ENCODE results near the gene NOS1AP. TPM values are rescaled to one million over a fixed set of nuclear protein-coding genes. Genes with fewer than 3 reads are reported as not detected.
"Not testable (repeated sequence)": the region's sequence is repeated elsewhere in the genome, so short reads cannot be mapped to it uniquely, and the experiment has no call there.

Gene NOS1AP
- total RNA-seq, 2 experiments from 2014 or later: not detected

DNA sequence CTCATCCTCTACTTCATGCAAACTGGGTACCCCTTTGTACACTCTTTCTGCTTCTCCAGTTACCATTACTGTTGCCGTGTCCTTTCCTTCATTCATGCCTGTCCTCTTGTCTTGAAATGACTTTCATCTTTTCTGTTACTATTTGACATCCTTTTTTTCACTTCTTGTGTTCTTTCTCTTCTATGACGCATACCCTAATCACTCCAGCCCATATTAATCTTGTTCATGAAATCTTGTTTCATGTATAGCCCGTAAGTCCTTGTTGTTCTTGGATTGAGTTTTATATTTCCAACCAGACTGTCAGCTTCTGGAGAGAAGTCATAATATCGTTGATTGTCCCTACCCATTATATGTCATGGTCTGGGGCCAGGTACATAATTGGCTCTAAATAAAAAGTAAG lies 126.1 kb downstream of the NOS1AP start:
- Mint-ChIP-seq H3K27me3 (peaks cover 7% of the 10 kb centered on the region), H3K4me3 (no peak overlapping the region), H3K9me3 (ENCODE audit: low read depth) (no peaks in the 10 kb centered on the region), H3K4me1 (no peaks in the 10 kb centered on the region), H3K36me3 (no peaks in the 10 kb centered on the region), H3K27ac (no peak overlapping the region)
- ATAC-seq: no peak
- DNase-seq: no peak
- CTCF ChIA-PET: no interaction called here

DNA sequence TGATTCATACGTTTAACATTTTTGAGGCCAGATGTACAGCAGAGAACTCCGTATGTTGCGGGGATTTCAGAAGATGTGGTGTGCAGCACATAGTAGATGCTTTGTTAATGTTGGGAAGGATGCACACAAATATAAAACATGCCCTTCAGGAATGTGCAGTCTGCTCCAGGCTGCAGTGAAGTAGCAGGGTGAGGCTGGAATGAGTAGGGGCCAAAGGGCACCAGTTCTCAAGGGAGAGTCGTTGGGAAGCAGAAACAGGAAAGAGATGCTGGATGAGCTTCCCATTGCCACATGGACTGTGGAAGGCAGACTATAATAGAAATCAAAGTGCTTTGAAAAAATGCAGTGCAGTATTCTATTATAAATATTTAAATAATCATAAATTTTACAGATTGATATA lies 126.9 kb downstream of the NOS1AP start:
- H3K36me3 Mint-ChIP-seq: no peaks in the 10 kb centered on the region
- ATAC-seq: no peak

DNA sequence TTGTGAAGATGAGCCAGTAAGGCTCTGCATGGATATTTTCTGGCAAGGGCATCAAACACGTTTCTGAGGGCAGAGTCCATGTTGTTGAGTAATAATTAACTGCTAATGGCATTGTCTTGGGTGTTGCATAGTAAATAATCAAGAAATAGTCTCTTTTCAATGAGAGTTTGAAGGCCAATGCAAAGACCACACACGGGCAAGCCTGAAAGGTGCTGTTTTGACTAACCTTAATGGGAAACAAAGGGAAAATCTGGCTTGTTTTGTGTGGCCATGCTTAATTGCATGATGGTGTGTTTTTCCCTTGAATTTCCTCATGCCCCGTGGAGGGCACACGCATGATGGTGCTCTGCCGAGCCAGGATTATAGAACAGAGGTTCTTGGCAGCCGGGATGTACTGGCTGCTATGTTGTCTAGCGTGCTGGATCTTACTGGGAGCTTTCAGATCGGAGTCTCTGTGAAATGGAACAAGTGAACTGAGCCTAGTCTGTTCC lies 127.6 kb downstream of the NOS1AP start:
- CTCF ChIA-PET: no interaction called here
- Mint-ChIP-seq H3K27me3 (peaks cover 16% of the 10 kb centered on the region), H3K36me3 (no peaks in the 10 kb centered on the region), H3K4me3 (no peak overlapping the region), H3K9me3 (ENCODE audit: low read depth) (no peaks in the 10 kb centered on the region), H3K4me1 (no peaks in the 10 kb centered on the region), H3K27ac (no peak overlapping the region)
- ATAC-seq (no peak), DNase-seq (no peak)

More for the DNA sequence above, 126.9 kb downstream of the NOS1AP start:
- H3K4me3 Mint-ChIP-seq: no peak overlapping the region
- H3K4me1 Mint-ChIP-seq: no peaks in the 10 kb centered on the region
- no peaks in the 10 kb centered on the region for H3K9me3 Mint-ChIP-seq (ENCODE audit: low read depth)
- DNase-seq: no peak
- H3K27ac Mint-ChIP-seq: no peak overlapping the region
- CTCF ChIA-PET: no interaction called here
- H3K27me3 Mint-ChIP-seq: peaks cover 11% of the 10 kb centered on the region

DNA sequence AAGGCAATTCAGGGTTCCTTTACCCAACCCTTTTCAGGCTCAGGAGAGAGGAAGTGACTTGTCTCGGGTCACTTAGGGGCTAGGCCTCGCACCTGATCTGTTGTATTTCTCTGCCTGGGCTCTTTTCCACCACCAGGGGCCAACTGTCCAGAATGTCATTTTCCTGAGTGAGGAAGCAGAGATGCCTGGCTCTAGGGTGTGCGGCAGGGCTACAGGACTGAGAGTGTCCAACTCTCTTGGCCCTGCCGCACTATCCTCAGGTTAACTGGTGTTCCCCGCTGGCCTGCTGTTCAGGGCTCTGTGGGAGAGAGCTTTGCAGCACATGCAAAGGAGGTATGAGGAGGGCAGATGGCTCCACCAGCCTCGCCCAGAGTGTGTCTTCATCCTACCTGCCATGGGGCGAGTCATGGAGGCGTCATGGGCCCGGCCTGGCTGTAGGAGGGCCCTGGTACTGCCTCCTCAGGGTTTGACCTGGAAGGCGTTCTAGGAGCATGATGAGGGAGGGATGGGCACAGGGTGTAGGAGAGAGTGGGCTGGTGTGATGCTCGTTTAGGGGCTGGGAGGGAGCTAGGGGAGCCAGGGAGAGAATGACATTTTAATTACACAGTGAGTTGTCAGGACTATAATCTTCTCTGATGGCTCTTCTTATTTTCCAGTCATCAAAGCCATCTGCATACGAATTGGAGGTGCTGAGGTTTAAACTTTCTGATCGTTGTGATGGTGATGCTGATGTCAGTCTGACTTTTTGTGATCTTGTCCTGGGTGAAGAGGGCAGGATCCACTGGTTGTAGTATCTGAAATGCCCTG lies 128.3 kb downstream of the NOS1AP start:
- H3K9me3 Mint-ChIP-seq (ENCODE audit: low read depth): no peaks in the 10 kb centered on the region
- no peak for DNase-seq
- no peak overlapping the region for H3K27ac Mint-ChIP-seq
- CTCF ChIA-PET: no interaction called here
- no peaks in the 10 kb centered on the region for H3K4me1 Mint-ChIP-seq
- ATAC-seq: no peak
- H3K27me3 Mint-ChIP-seq: peaks cover 17% of the 10 kb centered on the region
- H3K36me3 Mint-ChIP-seq: no peaks in the 10 kb centered on the region
- no peak overlapping the region for H3K4me3 Mint-ChIP-seq

DNA sequence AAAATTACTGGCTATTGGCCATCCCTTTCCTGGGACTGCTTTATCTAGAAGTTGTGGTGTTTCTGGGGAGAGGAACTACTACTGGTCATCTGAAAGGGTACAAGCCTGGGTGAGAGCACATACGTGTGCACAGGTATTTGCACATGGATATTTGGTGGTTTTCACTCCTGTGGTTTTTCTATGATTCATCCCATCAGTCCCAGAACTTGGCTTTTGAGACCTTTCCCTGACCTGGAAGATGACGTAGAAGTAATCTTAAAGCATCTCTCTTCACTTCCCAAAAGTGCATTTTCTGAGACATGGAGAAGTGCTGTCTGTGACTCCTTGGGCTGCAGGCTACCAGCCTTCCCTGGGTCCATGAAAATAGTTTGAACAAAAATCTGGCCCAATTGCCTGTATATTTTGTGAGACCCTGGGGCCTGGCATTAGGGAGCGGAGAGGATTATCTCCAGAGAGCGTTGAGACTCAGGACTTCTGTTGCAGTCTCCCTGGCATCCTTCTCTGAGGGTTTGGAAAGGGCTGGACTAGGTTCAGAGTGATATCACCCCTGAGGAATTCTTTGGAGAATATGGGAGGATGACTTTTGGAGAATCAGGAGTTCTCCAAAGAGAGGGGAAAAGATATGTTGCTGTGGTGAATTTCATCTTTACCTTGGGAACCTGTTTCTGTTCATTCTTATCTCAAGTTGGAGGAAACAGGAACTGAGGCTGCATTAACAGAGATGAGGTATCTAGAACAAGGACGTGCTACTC lies 130.8 kb downstream of the NOS1AP start:
- Mint-ChIP-seq H3K4me3 (no peak overlapping the region), H3K27ac (no peak overlapping the region), H3K9me3 (ENCODE audit: low read depth) (no peaks in the 10 kb centered on the region), H3K4me1 (no peaks in the 10 kb centered on the region), H3K36me3 (no peaks in the 10 kb centered on the region), H3K27me3 (peaks cover 22% of the 10 kb centered on the region)
- ATAC-seq (no peak), DNase-seq (no peak)
- CTCF ChIA-PET: no interaction called here

DNA sequence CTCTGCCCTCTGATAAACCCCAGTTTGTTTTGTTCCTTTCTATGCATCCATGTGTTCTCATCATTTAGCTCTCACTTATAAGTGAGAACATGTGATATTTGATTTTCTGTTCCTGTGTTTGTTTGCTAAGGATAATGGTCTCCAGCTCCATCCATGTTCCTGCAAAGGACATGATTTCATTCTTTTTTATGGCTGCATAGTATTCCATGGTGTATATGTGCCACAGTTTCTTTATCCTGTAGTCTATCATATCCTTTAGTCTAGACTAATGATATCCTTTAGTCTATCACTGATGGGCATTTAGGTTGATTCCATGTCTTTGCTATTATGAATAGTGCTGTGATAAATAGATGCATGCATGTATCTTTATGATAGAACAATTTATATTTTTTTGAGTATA lies 131.6 kb downstream of the NOS1AP start:
- ATAC-seq; H3K4me1 Mint-ChIP-seq; DNase-seq; H3K27ac Mint-ChIP-seq; H3K36me3 Mint-ChIP-seq; CTCF ChIA-PET; H3K9me3 Mint-ChIP-seq (ENCODE audit: low read depth); H3K4me3 Mint-ChIP-seq: not testable (repeated sequence)
- peaks cover 20% of the 10 kb centered on the region for H3K27me3 Mint-ChIP-seq

DNA sequence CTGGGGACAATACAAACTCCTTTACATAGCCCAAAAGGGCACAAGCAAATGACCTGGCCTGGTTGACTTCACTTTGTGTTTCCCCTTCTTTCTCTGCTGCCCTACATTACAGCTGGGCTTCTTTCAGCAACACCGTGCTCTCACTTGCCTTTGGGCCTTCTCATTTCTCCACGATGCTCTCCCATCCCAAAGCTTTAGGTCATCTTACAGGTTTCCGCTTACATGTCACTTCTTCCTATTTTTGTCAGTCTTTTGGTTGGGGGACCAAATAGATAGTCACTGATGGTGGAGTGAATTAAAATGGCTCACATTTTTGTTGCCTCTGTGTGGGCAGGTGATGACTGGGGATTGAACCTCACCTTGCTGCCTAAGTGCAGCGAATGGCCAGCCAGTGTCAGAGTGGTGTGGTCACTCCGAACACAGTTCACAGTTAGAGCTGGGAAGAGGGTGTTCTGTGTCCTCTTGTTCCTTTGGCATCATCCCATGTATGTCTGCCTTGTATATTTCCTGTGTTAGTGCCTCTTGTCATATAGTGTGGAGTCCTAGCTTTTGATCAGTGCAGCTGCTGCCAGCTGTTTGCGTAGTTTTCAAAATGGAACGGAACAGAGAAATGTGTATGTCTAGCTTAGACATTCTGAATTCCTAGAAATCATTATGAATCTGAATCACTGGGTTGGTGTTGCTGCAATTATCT lies 134.8 kb downstream of the NOS1AP start:
- H3K36me3 Mint-ChIP-seq: no peaks in the 10 kb centered on the region
- H3K9me3 Mint-ChIP-seq (ENCODE audit: low read depth): no peaks in the 10 kb centered on the region
- DNase-seq: no peak
- peaks cover 24% of the 10 kb centered on the region for H3K27me3 Mint-ChIP-seq
- no peak for ATAC-seq
- H3K4me3 Mint-ChIP-seq: no peak overlapping the region
- H3K4me1 Mint-ChIP-seq: no peaks in the 10 kb centered on the region
- H3K27ac Mint-ChIP-seq: no peak overlapping the region
- CTCF ChIA-PET: no interaction called here

DNA sequence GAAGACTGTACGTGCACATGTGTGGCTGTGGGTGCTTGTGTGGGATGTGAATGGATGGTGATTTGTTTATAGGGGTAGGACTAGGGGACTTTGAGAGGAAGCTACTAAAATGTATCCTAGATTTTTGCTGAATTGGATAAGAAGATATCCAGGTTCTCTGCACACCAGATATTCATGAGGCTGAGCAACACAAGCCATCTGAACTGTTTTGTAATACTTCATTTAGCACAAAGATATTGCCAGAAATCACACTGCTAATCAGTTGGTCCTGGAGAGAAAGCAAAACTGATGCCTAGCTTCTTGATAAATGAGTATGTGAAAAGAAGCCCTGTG lies 135.3 kb downstream of the NOS1AP start:
- CTCF ChIA-PET: no interaction called here
- Mint-ChIP-seq H3K27ac (no peak overlapping the region), H3K4me3 (no peak overlapping the region), H3K9me3 (ENCODE audit: low read depth) (no peaks in the 10 kb centered on the region), H3K4me1 (no peaks in the 10 kb centered on the region), H3K36me3 (no peaks in the 10 kb centered on the region), H3K27me3 (peaks cover 24% of the 10 kb centered on the region)
- ATAC-seq (no peak), DNase-seq (no peak)

DNA sequence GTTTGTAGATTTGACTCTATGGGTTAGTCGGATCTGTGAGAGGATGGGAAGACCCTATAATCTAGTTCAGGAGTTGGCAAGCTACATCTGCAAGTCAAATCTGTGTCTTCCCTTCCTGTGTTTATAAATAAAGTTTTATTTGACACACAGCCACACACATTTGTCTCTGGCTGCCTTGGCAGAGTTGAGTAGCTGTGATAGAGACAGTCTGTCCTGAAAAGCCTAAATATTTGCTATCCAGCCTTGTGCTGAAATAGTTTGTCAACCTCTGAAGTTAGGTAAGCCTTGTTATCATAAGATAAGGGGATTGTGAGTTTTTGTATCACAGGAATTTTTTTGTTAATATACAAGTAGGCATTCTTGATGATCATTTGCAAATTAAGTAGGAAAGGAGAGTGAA lies 136.8 kb downstream of the NOS1AP start:
- ATAC-seq: no peak
- no peaks in the 10 kb centered on the region for H3K9me3 Mint-ChIP-seq (ENCODE audit: low read depth)

DNA sequence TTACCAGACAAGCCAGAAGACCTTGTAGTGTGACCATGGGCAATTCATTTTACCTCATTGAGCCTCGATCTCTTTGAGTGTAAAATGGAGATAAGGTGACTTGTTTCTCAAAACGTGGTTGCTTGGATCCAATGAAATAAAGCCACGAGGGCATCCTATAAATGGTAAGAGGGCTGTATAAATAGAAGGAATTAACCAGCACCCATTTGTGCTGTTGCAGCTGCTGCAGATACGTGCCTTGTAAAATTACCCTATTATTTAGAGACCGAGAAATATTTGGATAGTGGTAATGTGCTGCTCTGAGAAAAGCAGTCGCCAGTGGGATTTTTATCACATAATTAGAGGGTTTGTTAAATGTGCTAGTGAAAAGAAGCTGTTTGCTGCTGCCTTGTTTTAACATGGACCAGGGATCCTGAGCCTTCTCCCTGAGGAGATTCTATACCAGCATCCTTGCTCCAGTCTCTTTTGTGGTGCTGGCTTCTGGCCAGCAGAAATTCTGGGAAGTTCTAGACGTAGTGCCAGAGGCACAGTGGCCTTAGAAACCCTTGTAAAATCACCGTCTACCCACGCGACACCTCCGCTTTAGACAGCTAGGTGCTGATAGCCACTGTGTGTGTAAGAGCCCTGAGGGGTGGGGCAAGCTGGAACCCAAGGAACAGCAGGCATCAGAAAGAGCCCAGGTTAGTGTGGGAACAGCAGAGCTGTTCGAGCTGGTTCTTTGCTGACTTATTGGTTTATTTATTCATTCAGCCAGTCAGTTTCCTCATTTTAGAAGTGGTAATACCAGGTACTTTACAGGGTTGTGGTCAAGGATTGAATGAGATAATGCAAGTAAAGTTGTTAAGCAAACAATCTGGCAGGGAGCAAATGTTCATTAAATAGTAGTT lies 137.5 kb downstream of the NOS1AP start:
- Mint-ChIP-seq H3K27ac (no peak overlapping the region), H3K27me3 (peaks cover 19% of the 10 kb centered on the region), H3K36me3 (no peaks in the 10 kb centered on the region), H3K4me3 (no peak overlapping the region), H3K4me1 (no peaks in the 10 kb centered on the region), H3K9me3 (ENCODE audit: low read depth) (no peaks in the 10 kb centered on the region)
- CTCF ChIA-PET: no interaction called here
- DNase-seq (no peak), ATAC-seq (no peak)

More for the DNA sequence above, 136.8 kb downstream of the NOS1AP start:
- H3K36me3 Mint-ChIP-seq: no peaks in the 10 kb centered on the region
- DNase-seq: no peak
- no peaks in the 10 kb centered on the region for H3K4me1 Mint-ChIP-seq
- peaks cover 20% of the 10 kb centered on the region for H3K27me3 Mint-ChIP-seq
- CTCF ChIA-PET: no interaction called here
- H3K27ac Mint-ChIP-seq: no peak overlapping the region
- H3K4me3 Mint-ChIP-seq: no peak overlapping the region

DNA sequence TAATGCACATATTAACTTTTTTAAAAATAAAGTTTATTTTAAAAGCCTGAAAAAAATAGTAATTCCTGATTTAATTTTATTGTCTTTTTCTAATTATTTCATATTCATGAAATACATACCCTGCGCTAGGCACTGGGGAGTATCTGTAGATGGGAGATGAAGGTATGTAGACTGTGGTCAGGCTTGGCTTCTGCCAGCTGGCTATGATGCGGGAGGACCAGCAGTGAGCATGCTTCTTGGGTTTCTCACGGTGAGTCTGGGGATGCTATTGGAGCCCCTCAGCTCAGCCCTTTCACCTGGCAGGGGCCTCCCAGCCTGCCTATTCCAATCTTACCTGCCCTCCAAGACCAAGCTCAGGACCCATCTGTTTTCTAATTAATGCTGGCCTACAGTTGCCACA lies 138.4 kb downstream of the NOS1AP start:
- Mint-ChIP-seq H3K27ac (no peak overlapping the region), H3K4me3 (no peak overlapping the region), H3K9me3 (ENCODE audit: low read depth) (no peaks in the 10 kb centered on the region), H3K36me3 (no peaks in the 10 kb centered on the region), H3K27me3 (peaks cover 18% of the 10 kb centered on the region), H3K4me1 (no peaks in the 10 kb centered on the region)
- CTCF ChIA-PET: no interaction called here
- no peak for ATAC-seq
- DNase-seq: no peak

DNA sequence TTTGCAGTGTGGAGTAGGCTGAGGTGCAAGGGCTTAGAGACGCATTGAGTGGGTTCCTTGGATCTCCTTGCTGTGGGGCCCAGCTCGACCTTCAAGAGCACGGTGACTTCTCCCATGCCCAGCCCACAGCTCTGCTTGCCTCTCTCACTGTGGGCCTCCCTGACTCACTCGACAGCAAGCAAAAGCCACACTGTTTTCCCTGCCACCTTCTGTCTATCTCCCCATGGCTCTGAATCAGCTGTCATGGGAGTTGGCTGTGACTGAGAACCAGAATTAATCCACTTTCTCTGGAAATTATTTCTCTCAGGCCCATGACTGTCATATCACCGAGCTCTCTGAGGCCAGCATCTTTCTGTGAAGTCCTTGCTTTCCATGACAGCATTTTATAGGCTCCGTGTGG lies 140.7 kb downstream of the NOS1AP start:
- Mint-ChIP-seq H3K4me1 (no peaks in the 10 kb centered on the region), H3K9me3 (ENCODE audit: low read depth) (no peaks in the 10 kb centered on the region), H3K4me3 (no peak overlapping the region), H3K27ac (no peak overlapping the region), H3K36me3 (no peaks in the 10 kb centered on the region), H3K27me3 (peaks cover 14% of the 10 kb centered on the region)
- ATAC-seq (no peak), DNase-seq (no peak)
- CTCF ChIA-PET: no interaction called here

DNA sequence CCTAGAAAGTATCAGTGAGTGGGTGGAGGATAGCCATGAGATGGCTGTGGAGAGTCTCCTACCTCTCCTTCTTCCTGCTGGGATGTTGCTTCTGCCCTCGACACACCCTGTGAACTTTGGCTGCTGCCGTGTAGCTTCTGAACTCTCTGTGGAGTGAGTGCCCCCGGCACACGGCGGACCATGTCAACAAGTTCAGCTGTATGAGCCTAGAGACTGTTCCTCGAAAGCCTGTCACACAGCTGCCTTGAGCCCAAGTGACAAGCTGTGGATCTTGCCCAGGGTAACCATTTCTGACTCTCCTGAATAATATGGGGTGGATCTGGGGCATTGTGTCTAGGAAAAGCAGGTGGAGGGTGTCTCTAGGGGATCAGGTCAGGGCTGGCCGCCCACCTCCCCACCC lies 143.2 kb downstream of the NOS1AP start:
- ATAC-seq (no peak), DNase-seq (no peak)
- CTCF ChIA-PET: no interaction called here
- H3K27ac Mint-ChIP-seq: no peak overlapping the region
- no peaks in the 10 kb centered on the region for H3K4me1 Mint-ChIP-seq
- no peak overlapping the region for H3K4me3 Mint-ChIP-seq
- H3K36me3 Mint-ChIP-seq: no peaks in the 10 kb centered on the region
- no peaks in the 10 kb centered on the region for H3K9me3 Mint-ChIP-seq (ENCODE audit: low read depth)
- peaks cover 14% of the 10 kb centered on the region for H3K27me3 Mint-ChIP-seq

Data from activated CD8-positive, alpha-beta memory T cell treated with anti-CD3 and anti-CD28 coated beads, Interleukin-2, amount 10 ng/mL, durations not matched to agents 7 days and 5 days (primary cell).